Keratinocyte (primary cell): ENCODE measurements around the gene H19. TPM values are rescaled to one million over a fixed set of nuclear protein-coding genes. Genes with fewer than 3 reads are reported as not detected.

Experiments
- DNase-seq: peaks from one replicate; pipeline ENCODE4 v3.0.0-alpha.2; 2011; ENCODE audit warnings: low read depth, missing footprints, low spot score
- FAIRE-seq: peaks from 2 replicates; lab custom pipeline; 2011; peaks lifted over from hg19 to GRCh38; lab: Jason Lieb, UNC
- H2AFZ ChIP-seq: 2 replicates; pipeline ENCODE4 v1.6.0; 2012; ENCODE audit warnings: low read length, control low read depth, inconsistent platforms; ENCODE audit not compliant: control insufficient read depth
- H3K27ac ChIP-seq: 2 replicates; pipeline ENCODE4 v1.5.1; 2011; ENCODE audit warnings: low read length; ENCODE audit not compliant: control insufficient read depth, insufficient read depth
- H3K27me3 ChIP-seq: 3 replicates; pipeline ENCODE4 v1.6.0; 2011; ENCODE audit warnings: low read length; ENCODE audit not compliant: control insufficient read depth, insufficient read depth; ENCODE audit errors: extremely low read depth
- H3K36me3 ChIP-seq, 2 experiments: 2 replicates in 1 of 2; 3 replicates in 1 of 2; pipeline ENCODE4 v1.5.1; 2011; ENCODE audit warnings: low read length in 2 of 2, mild to moderate bottlenecking in 1 of 2; ENCODE audit not compliant: control insufficient read depth in 2 of 2, insufficient read depth in 2 of 2; ENCODE audit errors: extremely low read depth in 1 of 2
- H3K4me1 ChIP-seq: 3 replicates; pipeline ENCODE4 v1.5.1; 2011; ENCODE audit warnings: low read length; ENCODE audit not compliant: control insufficient read depth, insufficient read depth; ENCODE audit errors: extremely low read depth
- H3K4me2 ChIP-seq: 3 replicates; pipeline ENCODE4 v1.6.0; 2011; ENCODE audit warnings: low read depth, low read length; ENCODE audit not compliant: control insufficient read depth, insufficient read depth; ENCODE audit errors: extremely low read depth
- H3K4me3 ChIP-seq, 3 experiments: fragments of 200-600 bp in 1 of 3; sonication (generic) in 1 of 3; 2 replicates in 2 of 3; 3 replicates in 1 of 3; pipeline ENCODE4 v1.5.1; 2011 to 2016; ENCODE audit warnings: low read length in 3 of 3, mild to moderate bottlenecking in 3 of 3, control low read depth in 2 of 3, inconsistent platforms in 1 of 3, low read depth in 1 of 3, mixed read lengths in 1 of 3, mixed run types in 1 of 3, moderate library complexity in 1 of 3; ENCODE audit not compliant: control insufficient read depth in 2 of 3, insufficient read depth in 2 of 3; ENCODE audit errors: extremely low read depth in 1 of 3
- H3K79me2 ChIP-seq: 2 replicates; pipeline ENCODE4 v1.6.0; 2012; ENCODE audit warnings: low read length; ENCODE audit not compliant: control insufficient read depth, insufficient read depth
- H3K9ac ChIP-seq: 3 replicates; pipeline ENCODE4 v1.6.0; 2011; ENCODE audit warnings: low read length; ENCODE audit not compliant: control insufficient read depth, insufficient read depth; ENCODE audit errors: extremely low read depth
- H3K9me1 ChIP-seq: 3 replicates; pipeline ENCODE4 v1.6.0; 2011; ENCODE audit warnings: low read length; ENCODE audit not compliant: control insufficient read depth, insufficient read depth; ENCODE audit errors: extremely low read depth
- H3K9me3 ChIP-seq: 2 replicates; pipeline ENCODE4 v1.5.1; 2012; ENCODE audit warnings: low read depth, low read length; ENCODE audit not compliant: control insufficient read depth
- H4K20me1 ChIP-seq: 3 replicates; pipeline ENCODE4 v1.6.0; 2011; ENCODE audit warnings: low read length; ENCODE audit not compliant: control insufficient read depth, insufficient read depth; ENCODE audit errors: extremely low read depth
- CTCF ChIP-seq, 3 experiments: IDR thresholded peaks in 1 of 3; conservative IDR thresholded peaks in 1 of 3; optimal IDR thresholded peaks in 1 of 3; 2 replicates in 2 of 3; 3 replicates in 1 of 3; pipeline versions ENCODE3 to v1.5.1; 2011; ENCODE audit warnings: low read length in 3 of 3, mild to moderate bottlenecking in 3 of 3, moderate library complexity in 2 of 3, control low read depth in 1 of 3, inconsistent platforms in 1 of 3; ENCODE audit not compliant: insufficient read depth in 2 of 3; ENCODE audit errors: extremely low read depth in 1 of 3
- EZH2 ChIP-seq: IDR thresholded peaks from one replicate; pipeline ENCODE4 v1.6.1; 2012; ENCODE audit warnings: inconsistent platforms, mild to moderate bottlenecking, low read length, moderate library complexity
- dilution Hi-C: fragments of 300-500 bp; cut with MboI; formaldehyde crosslinking; loops from one replicate; pipeline ENCODE4 v1.7.0; 2020; ENCODE audit warnings: low sequenced_read_pairs; ENCODE audit not compliant: extremely low pct_ligation_motif_present
- polyA plus RNA-seq, 5 experiments: library from polyadenylated mRNA; depleted of rRNA in 3 of 5; stranded (reverse) in 3 of 5; stranded (forward) in 1 of 5; unstranded in 1 of 5; fragments of >200 nt; gene quantifications; 1 replicate in 1 of 5; 2 replicates in 3 of 5; 3 replicates in 1 of 5; pipeline versions ENCODE4 v1.2.1 to v1.2.3, GENCODE V29; 2011 to 2012; ENCODE audit warnings: missing spikeins in 2 of 5, low read depth in 1 of 5, low replicate concordance in 1 of 5

H19 gene
- polyA plus RNA-seq, 1 donor (not counting 4 experiments of a cell fraction or from before 2014, with no cell fraction given): 15.6 TPM

GRCh38 chr11:1983601-1983961, 14.1 kb downstream of the H19 start:
- no peak overlapping the region for H3K4me2 ChIP-seq
- no peaks in the 10 kb centered on the region for H4K20me1 ChIP-seq
- no peaks in the 10 kb centered on the region for H3K4me1 ChIP-seq
- no peak overlapping the region for H3K9ac ChIP-seq
- DNase-seq (no peak), FAIRE-seq (no peak)
- no peaks in the 10 kb centered on the region for H3K27me3 ChIP-seq
- no peak for TF ChIP-seq EZH2
- no peak for TF ChIP-seq CTCF (optimal IDR thresholded peaks at IDR 0.05 in 1 of 3, IDR thresholded peaks at IDR 0.05 in 1 of 3, conservative IDR thresholded peaks at IDR 0.05 in 1 of 3; ENCODE audit: extremely low read depth in 1 of 3, insufficient read depth in 2 of 3, low read length in 3 of 3)
- no peak overlapping the region for H3K4me3 ChIP-seq
- no peaks in the 10 kb centered on the region for H3K79me2 ChIP-seq
- H3K36me3 ChIP-seq: no peaks in the 10 kb centered on the region
- dilution Hi-C loops: no loop called here
- no peak overlapping the region for H2AFZ ChIP-seq
- H3K27ac ChIP-seq: no peak overlapping the region
- no peaks in the 10 kb centered on the region for H3K9me1 ChIP-seq
- H3K9me3 ChIP-seq: no peaks in the 10 kb centered on the region

GRCh38 chr11:1982873-1983600, 14.6 kb downstream of the H19 start:
- Histone ChIP-seq H4K20me1 (no peaks in the 10 kb centered on the region), H3K4me2 (no peak overlapping the region), H3K4me1 (no peaks in the 10 kb centered on the region), H3K27ac (no peak overlapping the region), H3K27me3 (no peaks in the 10 kb centered on the region), H3K9me1 (no peaks in the 10 kb centered on the region), H3K79me2 (no peaks in the 10 kb centered on the region), H3K9me3 (no peaks in the 10 kb centered on the region), H2AFZ (no peak overlapping the region), H3K9ac (no peak overlapping the region), H3K4me3 (no peak overlapping the region), H3K36me3 (no peaks in the 10 kb centered on the region)
- no peak for TF ChIP-seq EZH2
- TF ChIP-seq CTCF (optimal IDR thresholded peaks at IDR 0.05 in 1 of 3, IDR thresholded peaks at IDR 0.05 in 1 of 3, conservative IDR thresholded peaks at IDR 0.05 in 1 of 3; ENCODE audit: extremely low read depth in 1 of 3, insufficient read depth in 2 of 3, low read length in 3 of 3): no peak
- FAIRE-seq (no peak), DNase-seq (no peak)
- dilution Hi-C loops: no loop called here
